ENCODE data around the gene GSTO1. TPM values are rescaled to one million over a fixed set of nuclear protein-coding genes. Genes with fewer than 3 reads are reported as not detected.

Gene GSTO1
- total RNA-seq, 4 donors from 2014 or later: 86.1 to 129 (median 102) TPM

DNA sequence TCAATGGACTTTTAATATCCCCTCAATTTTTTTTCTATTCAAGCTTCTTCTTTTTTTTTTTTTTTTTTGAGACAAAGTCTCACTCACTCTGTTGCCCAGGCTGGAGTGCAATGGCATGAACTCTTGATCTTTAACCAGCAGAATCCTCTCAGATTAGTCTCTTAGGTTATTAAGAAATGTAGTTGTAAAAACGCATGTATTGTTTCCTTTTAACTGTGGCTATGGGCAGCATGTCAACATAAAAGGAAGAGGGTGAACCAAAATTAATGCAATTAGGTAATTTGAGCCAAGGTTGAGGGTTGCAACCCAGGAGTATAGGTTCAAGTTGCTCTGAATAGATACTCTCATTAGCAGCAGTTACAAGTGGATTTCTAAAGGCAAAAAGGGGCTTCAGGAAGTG lies 4.3 kb upstream of the GSTO1 start:
- Histone ChIP-seq H3K27ac (no peak overlapping the region), H3K4me1 (peaks cover 0 to 7% of the 10 kb centered on the region in 2 donors), H3K27me3 (no peaks in the 10 kb centered on the region), H3K9me3 (no peaks in the 10 kb centered on the region), H3K36me3 (no peaks in the 10 kb centered on the region), H3K4me3 (replicated peaks in 1 of 3) (no peak overlapping the region)
- no peak for DNase-seq
- TF ChIP-seq, protein P1, sequence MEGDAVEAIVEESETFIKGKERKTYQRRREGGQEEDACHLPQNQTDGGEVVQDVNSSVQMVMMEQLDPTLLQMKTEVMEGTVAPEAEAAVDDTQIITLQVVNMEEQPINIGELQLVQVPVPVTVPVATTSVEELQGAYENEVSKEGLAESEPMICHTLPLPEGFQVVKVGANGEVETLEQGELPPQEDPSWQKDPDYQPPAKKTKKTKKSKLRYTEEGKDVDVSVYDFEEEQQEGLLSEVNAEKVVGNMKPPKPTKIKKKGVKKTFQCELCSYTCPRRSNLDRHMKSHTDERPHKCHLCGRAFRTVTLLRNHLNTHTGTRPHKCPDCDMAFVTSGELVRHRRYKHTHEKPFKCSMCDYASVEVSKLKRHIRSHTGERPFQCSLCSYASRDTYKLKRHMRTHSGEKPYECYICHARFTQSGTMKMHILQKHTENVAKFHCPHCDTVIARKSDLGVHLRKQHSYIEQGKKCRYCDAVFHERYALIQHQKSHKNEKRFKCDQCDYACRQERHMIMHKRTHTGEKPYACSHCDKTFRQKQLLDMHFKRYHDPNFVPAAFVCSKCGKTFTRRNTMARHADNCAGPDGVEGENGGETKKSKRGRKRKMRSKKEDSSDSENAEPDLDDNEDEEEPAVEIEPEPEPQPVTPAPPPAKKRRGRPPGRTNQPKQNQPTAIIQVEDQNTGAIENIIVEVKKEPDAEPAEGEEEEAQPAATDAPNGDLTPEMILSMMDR (IDR thresholded peaks at IDR 0.05): no peak
- no peak for TF ChIP-seq POLR2A (IDR thresholded peaks at IDR 0.05)
- 66 to 67% methylated on average over 1 of the region's 1 CpG for WGBS, 2 donors
- intact Hi-C loops (cut with DNase I): no loop called here

DNA sequence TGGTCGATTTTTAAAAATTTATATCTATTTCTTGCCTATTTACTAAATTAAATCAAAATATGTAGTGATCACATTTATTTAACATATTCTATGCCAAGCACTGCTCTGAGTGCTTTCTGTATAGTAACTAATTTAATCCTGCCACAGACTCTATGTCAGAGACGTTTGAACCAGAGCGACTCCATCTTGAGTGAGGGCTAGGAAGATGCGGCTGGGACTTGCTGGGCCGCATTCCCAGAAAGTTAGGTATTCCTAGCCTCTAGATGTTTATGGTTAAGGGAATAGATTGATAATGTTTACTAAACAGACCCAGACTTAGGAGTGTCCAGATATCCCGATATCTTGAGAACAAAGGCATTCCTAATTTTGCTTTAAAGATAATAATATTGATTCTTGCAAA lies 3.2 kb upstream of the GSTO1 start:
- no peaks in the 10 kb centered on the region for H3K9me3 ChIP-seq
- WGBS, 2 donors: 94% methylated on average over 6 of the region's 6 CpGs

DNA sequence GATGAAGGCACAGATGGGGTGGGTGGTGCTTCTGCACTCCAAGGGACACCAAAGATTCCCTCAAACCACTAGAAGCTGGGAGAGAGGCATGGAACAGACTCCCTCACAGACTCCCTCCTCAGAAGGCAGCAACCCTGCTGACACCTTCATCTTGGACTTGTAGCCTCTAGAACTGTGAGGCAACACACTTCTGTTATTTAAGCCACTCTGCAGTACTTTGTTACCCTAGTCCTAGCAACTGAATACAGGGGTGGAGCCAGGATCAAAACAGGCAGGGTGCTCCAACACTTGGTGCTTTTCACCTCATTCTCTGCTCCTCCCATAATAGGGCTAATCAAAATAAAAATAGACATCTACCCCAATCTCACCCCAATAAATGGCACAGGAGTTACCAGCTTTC lies 2.3 kb upstream of the GSTO1 start:
- TF ChIP-seq, protein P1 (IDR thresholded peaks at IDR 0.05): no peak
- no peak for TF ChIP-seq POLR2A (IDR thresholded peaks at IDR 0.05)

More for the DNA sequence above, 3.2 kb upstream of the GSTO1 start:
- no peak overlapping the region for H3K27ac ChIP-seq
- peaks cover 5 to 11% of the 10 kb centered on the region in 2 donors for H3K4me1 ChIP-seq
- no peaks in the 10 kb centered on the region for H3K36me3 ChIP-seq
- intact Hi-C loops (cut with DNase I): no loop called here
- no peaks in the 10 kb centered on the region for H3K27me3 ChIP-seq
- no peak overlapping the region for H3K4me3 ChIP-seq (replicated peaks in 1 of 3)
- no peak for TF ChIP-seq POLR2A (IDR thresholded peaks at IDR 0.05)
- TF ChIP-seq, protein P1 (IDR thresholded peaks at IDR 0.05): no peak
- no peak for DNase-seq

DNA sequence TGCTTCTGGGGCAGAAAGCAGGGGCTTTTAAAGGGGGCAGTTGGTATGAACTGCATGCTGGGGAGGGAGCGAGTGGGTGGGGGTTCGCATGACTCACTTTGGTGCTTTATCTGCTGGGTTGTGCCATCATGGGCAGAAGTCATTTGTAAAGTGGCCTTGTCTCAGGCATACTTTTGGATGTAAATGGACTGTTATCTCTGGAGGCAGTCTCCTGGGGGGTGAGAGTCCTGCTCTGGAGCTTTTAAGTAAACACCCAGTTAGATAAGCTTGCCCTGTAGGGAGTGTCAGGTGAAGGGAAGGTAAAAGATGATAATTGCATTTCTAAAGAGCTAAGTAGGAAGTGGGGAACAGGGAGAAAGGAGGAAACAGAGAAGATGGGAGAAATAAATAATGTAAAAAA lies 1.6 kb upstream of the GSTO1 start:
- H3K9me3 ChIP-seq: no peaks in the 10 kb centered on the region
- TF ChIP-seq POLR2A (IDR thresholded peaks at IDR 0.05): no peak
- TF ChIP-seq, protein P1 (IDR thresholded peaks at IDR 0.05): no peak
- no peak for DNase-seq
- H3K4me3 ChIP-seq (replicated peaks in 1 of 3): no peak overlapping the region
- H3K27ac ChIP-seq: no peak overlapping the region
- intact Hi-C loops (cut with DNase I): no loop called here
- no peaks in the 10 kb centered on the region for H3K36me3 ChIP-seq
- H3K4me1 ChIP-seq: peaks cover 7 to 27% of the 10 kb centered on the region in 2 donors
- WGBS, 2 donors: 83 to 95% methylated on average over 2 of the region's 2 CpGs
- no peaks in the 10 kb centered on the region for H3K27me3 ChIP-seq

More for the DNA sequence above, 2.3 kb upstream of the GSTO1 start:
- Histone ChIP-seq H3K9me3 (no peaks in the 10 kb centered on the region), H3K4me3 (replicated peaks in 1 of 3) (no peak overlapping the region), H3K27me3 (no peaks in the 10 kb centered on the region), H3K27ac (no peak overlapping the region), H3K36me3 (no peaks in the 10 kb centered on the region), H3K4me1 (peaks cover 7 to 20% of the 10 kb centered on the region in 2 donors)
- intact Hi-C loops (cut with DNase I): no loop called here
- no peak for DNase-seq

DNA sequence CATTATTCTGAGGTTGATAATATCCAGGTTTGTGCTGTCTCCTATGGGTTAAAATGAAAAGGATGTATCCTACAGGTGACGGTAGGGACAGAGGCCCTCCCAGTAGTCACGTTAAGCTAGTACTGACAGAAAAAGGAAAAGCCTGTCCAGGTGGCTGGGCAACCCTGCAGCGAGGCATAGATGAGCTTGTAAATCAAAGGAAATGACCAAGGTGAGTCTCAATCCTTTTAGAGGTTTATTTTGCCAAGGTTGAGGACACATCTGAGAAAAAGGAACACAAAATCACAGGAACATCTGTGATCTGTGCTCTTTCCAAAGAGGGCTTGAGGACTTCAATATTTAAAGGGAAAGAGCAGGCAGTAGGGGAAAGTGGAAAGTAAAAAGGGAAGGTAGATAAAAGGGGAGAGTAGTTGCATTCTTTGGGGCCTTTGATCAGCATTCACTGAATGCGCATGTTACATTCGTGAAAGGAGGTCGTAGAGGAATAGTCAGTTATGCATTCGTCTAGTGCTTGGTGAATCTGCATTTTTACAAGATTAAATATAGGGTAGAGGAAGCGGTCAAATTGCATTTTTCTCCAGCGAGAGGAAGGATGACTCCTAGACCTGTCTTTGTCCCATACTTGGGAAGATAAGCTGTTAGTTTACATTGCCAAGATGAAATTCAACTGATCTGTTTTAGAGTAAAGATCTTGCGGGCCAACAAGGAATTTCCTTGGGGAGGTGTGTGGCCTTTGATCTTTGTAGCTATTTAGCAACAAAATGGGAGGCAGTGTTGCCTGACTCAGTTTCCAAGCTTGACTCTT lies 884 bp upstream of the GSTO1 start:
- WGBS, 2 donors: 84 to 85% methylated on average over 10 of the region's 10 CpGs
- Histone ChIP-seq H3K27me3 (no peaks in the 10 kb centered on the region), H3K4me1 (peaks cover 8 to 34% of the 10 kb centered on the region in 2 donors), H3K9me3 (no peaks in the 10 kb centered on the region), H3K4me3 (replicated peaks in 1 of 3) (peak overlapping the region in 2 of 3 donors; percentile 77 to 90), H3K27ac (peak overlapping the region; percentile 92 to 98 (median 94)), H3K36me3 (no peaks in the 10 kb centered on the region)
- DNase-seq: no peak
- intact Hi-C loops (cut with DNase I): no loop called here
- TF ChIP-seq, protein P1 (IDR thresholded peaks at IDR 0.05): no peak
- TF ChIP-seq POLR2A (IDR thresholded peaks at IDR 0.05): no peak
